ENCODE results near the gene CES2.
"Not testable (repeated sequence)": the region's sequence is repeated elsewhere in the genome, so short reads cannot be mapped to it uniquely, and the experiment has no call there.

The CES2 gene

GRCh38 chr16:66932076-66932475 is 3.2 kb upstream of the CES2 start:
- no peak for DNase-seq (ENCODE audit: low read depth, low spot score)
- H3K27ac ChIP-seq, result no peak overlapping the region

GRCh38 chr16:66933776-66934137 is 1.6 kb upstream of the CES2 start:
- no peak for DNase-seq (ENCODE audit: low read depth, low spot score)
- H3K27ac ChIP-seq, result peak overlapping the region; percentile 94

- H3K27ac ChIP-seq, result peak within 1 kb of the TSS; percentile 94
- peak; percentile 22 for DNase-seq (ENCODE audit: low read depth, low spot score)
Observed at GRCh38 chr16:66934138-66934838, 1.0 kb upstream of the CES2 start, which contains the start of gene CIAO2B. Gene CIAO2B (minus strand): TSS chr16:66934402. CDS start chr16:66934364, 38 bp downstream.

GRCh38 chr16:66934839-66935313 is 440 bp upstream of the CES2 start:
- DNase-seq (ENCODE audit: low read depth, low spot score), result not testable (repeated sequence)
- H3K27ac ChIP-seq, result peak overlapping the region; percentile 94

GRCh38 chr16:66936462-66936861 is 1.1 kb downstream of the CES2 start:
- no peak for DNase-seq (ENCODE audit: low read depth, low spot score)

GRCh38 chr16:66936889-66937554 is 1.7 kb downstream of the CES2 start:
- DNase-seq (ENCODE audit: low read depth, low spot score), result no peak
- no peak overlapping the region for H3K27ac ChIP-seq

More at GRCh38 chr16:66936462-66936861, 1.1 kb downstream of the CES2 start:
- H3K27ac ChIP-seq, result peak overlapping the region; percentile 94

- no peak overlapping the region for H3K27ac ChIP-seq
- DNase-seq (ENCODE audit: low read depth, low spot score), result no peak
Observed at GRCh38 chr16:66937725-66938337, 2.5 kb downstream of the CES2 start.

- H3K27ac ChIP-seq, result no peak overlapping the region
- no peak for DNase-seq (ENCODE audit: low read depth, low spot score)
Observed at GRCh38 chr16:66939366-66939765, 4.0 kb downstream of the CES2 start.

- DNase-seq (ENCODE audit: low read depth, low spot score), result no peak
- H3K27ac ChIP-seq, result no peak overlapping the region
Observed at GRCh38 chr16:66940236-66940635, 4.9 kb downstream of the CES2 start.

GRCh38 chr16:66942981-66943380 is 7.7 kb downstream of the CES2 start:
- no peak overlapping the region for H3K27ac ChIP-seq
- no peak for DNase-seq (ENCODE audit: low read depth, low spot score)

- DNase-seq (ENCODE audit: low read depth, low spot score), result no peak
Observed at GRCh38 chr16:66943426-66944053, 8.2 kb downstream of the CES2 start.

GRCh38 chr16:66944054-66944441 is 8.7 kb downstream of the CES2 start:
- DNase-seq (ENCODE audit: low read depth, low spot score), result no peak
- no peak overlapping the region for H3K27ac ChIP-seq

More at GRCh38 chr16:66943426-66944053, 8.2 kb downstream of the CES2 start:
- H3K27ac ChIP-seq, result no peak overlapping the region

- not testable (repeated sequence) for DNase-seq (ENCODE audit: low read depth, low spot score); H3K27ac ChIP-seq
Observed at GRCh38 chr16:66944971-66945370, 9.7 kb downstream of the CES2 start.

- no peak overlapping the region for H3K27ac ChIP-seq
- DNase-seq (ENCODE audit: low read depth, low spot score), result no peak
Observed at GRCh38 chr16:66945939-66946338, 10.6 kb downstream of the CES2 start.

GRCh38 chr16:66946541-66946940 is 11.2 kb downstream of the CES2 start:
- peak overlapping the region; percentile 7 for H3K27ac ChIP-seq
- no peak for DNase-seq (ENCODE audit: low read depth, low spot score)

GRCh38 chr16:66946974-66947301 is 11.6 kb downstream of the CES2 start:
- peak overlapping the region; percentile 7 for H3K27ac ChIP-seq
- DNase-seq (ENCODE audit: low read depth, low spot score), result no peak

- DNase-seq (ENCODE audit: low read depth, low spot score), result peak; percentile 37
- H3K27ac ChIP-seq, result peak overlapping the region; percentile 58
Observed at GRCh38 chr16:66947302-66948065, 12.2 kb downstream of the CES2 start.

- peak overlapping the region; percentile 58 for H3K27ac ChIP-seq
- DNase-seq (ENCODE audit: low read depth, low spot score), result no peak
Observed at GRCh38 chr16:66948134-66948836, 13.0 kb downstream of the CES2 start.

- no peak for DNase-seq (ENCODE audit: low read depth, low spot score)
- no peak overlapping the region for H3K27ac ChIP-seq
Observed at GRCh38 chr16:66948837-66949225, 13.5 kb downstream of the CES2 start.

- no peak overlapping the region for H3K27ac ChIP-seq
- no peak for DNase-seq (ENCODE audit: low read depth, low spot score)
Observed at GRCh38 chr16:66949472-66949871, 14.2 kb downstream of the CES2 start.

Measured in epithelial cell of prostate (primary cell).